Stimulated activated CD4-positive, alpha-beta T cell treated with anti-CD3 and anti-CD28 coated beads, Interleukin-12 subunit alpha, Interleukin-12 subunit beta, amount 100 ng/mL, for 24 hours (primary cell): ENCODE data around the gene SH2D4B.

ENCODE experiments used
- DNase-seq, 2 experiments: peaks; one replicate each; pipeline ENCODE4 v3.0.0-alpha.2; 2020; ENCODE audit warnings: low read depth in 2 of 2

Gene SH2D4B

DNA sequence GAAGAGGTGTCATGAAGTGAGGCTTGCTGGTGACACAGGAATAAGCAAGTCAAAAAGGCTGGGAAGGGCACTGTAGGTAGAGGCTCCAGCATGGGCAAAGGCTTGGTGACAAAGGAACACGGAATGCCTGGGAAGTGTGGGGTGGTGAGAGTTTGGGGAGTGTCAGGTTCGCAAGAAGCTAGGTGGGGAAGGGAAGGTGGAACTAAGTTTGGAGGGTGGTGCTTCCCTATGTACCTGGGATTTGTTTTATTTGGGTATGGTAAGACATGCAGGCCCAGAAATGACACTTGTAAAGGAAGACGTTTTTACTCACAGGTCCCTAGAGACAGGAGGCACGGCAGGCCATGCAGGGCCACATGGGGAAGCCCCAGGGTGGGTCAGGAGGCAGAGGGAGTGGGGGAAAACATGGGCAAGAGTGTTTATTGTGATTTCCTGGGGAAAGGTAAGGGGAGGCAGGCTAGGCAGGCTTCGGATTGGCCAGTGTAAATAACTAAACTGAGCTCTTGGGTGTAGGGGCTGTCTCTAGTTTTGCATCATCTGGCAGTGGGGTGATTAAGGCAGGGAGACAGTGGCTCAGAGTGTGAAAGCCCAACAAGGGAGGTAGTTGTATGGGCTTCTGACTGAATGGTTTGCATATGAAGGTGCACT, 52.1 kb downstream of the SH2D4B start:
- DNase-seq = no peak

DNA sequence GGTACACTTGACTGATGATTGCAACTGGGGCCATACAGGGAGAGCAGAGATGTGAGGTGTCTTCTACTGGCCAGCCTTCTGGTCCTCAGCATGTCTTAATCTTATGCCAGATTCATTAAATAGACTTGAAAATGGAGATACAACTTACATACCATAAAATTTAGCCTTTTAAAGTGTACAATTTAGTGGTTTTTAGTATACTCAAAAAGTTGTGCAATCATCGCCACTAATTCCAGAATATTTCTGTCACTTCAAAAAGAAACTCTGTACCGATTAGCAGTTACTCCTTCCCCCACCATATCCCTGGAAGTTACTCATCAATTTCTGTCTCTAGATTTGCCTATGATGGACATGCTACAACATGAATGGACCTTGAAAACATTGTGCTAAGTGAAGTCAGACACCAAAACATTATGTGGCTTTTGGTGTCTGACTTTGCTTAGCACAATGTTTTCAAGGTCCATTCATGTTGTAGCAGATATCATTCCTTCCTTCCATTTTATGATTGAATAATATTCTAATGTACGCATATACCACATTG, 53.0 kb downstream of the SH2D4B start:
- no peak for DNase-seq

- DNase-seq = peak; percentile 8 to 18
These were observed 58.9 kb downstream of the SH2D4B start for GRCh38 chr10:80596391-80597257.

GRCh38 chr10:80598084-80598798, 60.5 kb downstream of the SH2D4B start:
- no peak for DNase-seq

DNA sequence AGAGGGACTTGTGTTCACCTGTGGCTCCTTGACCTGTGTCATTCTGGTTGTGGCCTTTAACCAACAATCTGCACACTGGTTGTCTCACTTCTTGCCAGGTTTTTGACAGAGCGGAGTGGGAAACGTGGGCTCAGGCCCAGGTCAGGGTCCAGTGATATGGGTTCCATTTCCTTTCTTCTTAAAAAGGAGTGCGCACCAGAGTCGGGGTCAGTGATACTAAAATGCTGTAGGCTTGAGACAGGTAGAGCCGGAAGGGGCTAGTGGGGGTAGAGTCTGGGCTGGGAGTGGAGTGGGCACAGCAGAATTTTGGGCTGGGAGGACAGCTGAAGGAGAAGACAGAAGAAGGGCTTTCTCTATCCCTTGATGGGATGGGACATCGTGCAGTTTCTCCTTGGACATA, 61.2 kb downstream of the SH2D4B start:
- no peak for DNase-seq

DNA sequence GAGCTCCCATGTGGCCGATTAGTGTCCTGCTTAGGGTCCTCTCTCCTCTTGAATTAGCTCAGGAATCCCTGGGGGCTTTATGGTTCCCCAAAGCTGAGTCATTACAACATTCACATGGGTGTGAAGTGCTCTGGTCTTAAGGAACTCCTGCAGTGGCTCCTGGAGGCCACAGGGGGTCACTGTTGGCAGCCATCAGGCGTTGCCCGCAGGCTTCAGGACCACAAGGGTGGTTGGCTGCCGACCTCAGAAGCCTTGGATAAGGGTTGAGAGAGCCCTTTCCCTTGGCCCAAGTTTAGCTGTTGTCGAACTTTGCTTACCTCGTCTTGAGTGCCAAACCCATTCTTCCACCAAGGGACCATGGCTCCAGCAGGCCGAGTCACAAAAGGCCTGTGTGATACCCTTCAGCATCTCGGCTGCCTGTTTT, 61.7 kb downstream of the SH2D4B start:
- DNase-seq = peak in 1 of 2 experiments; percentile 15

DNA sequence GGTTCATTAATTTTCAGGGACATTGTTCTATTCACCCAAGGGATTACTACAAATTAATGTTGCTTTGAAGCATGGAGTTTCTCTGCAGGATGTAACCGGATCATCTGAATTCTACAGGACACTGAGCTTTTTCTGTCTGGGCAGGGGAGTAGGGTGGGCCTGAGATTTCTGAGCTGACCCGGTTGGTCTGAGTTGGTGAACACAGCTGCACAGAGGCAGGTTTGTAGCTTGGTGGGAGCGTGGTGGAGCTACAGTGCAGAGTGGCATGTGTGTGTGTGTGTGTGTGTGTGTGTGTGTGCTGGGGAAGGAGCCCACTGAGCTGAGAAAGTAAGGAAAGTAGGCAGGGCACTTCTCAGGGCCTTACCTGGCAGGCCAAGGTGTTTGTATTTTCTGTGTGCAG, 62.6 kb downstream of the SH2D4B start:
- DNase-seq = no peak

- DNase-seq = no peak
These were observed 65.2 kb downstream of the SH2D4B start for GRCh38 chr10:80602881-80603280.

DNA sequence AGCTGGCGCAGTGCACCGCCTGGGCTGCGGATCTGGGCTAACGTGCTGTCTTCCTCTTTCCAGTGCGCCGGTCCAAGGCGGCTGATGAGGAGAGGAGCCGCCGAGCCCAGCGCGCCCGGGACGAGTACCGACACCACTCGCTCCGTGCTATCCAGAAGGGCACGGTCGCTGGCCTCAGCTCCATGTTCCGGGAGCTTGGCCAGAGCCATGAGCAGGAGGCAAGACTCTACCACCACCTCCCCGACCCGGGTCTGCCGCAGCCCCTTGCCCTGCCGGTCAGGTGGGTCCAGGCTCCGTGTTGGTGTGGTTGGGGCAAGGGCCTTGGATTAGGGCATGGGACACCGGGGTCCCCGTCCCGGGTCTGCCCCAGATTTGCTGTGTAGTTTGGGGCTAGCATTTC, 65.8 kb downstream of the SH2D4B start:
- no peak for DNase-seq

DNA sequence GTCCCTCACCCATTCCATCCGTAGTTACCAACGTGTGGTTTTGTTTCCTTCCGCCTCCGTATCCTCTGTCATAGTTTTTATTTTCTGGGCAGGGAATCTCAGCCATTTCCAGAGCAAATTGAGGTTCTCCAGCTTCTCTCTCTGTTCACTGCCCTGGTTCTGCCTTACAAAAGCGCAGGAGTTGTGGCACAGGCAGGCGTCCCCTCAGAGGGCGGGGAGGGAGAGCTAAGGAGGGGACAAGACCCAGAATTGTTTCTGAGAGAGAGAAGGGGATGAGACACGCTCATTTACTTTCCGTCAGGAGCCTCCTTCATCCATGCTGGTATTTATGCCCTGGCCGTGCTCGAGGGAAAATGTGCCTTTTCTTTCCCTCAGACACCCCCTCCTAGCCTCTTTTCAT, 71.0 kb downstream of the SH2D4B start:
- no peak for DNase-seq

DNA sequence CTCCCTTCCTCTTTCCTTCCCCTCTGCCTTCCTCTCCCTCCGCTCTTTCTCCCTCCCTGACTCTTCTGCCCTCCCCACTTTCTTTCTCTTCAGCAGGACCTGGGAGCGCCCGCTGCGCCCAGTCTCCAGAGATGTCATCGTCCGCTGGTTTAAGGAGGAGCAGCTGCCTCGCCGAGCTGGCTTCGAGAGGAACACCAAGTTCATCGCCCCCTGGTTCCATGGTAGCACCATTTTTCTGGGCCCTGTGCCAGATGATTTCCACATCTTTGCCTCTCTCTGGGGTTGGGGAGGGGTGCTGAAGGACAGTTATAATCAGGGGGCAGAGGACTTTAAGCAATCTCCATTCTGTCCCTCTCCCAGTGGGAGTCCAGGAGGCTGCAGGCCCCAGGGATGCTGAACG, 71.6 kb downstream of the SH2D4B start:
- DNase-seq = no peak

GRCh38 chr10:80611481-80612185, 73.9 kb downstream of the SH2D4B start:
- no peak for DNase-seq

DNA sequence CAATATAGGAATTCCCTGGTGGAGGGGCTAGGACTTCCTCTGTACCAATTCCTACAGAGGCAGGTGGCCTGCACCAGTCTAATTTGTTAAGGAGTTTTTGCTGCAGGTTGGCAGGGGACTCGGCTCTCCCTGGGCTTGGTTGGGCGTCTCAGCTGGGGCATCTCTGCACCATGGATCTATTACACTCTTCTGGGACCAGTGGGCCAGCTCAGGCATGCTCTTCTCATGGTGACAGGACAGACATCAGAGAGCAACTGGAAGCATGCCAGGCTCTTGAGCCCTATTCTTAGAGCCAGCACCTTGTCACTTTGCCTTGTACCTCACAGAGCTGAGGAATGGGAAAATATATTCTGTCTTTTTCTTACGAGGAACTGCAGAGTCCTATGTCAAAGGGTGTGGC, 74.6 kb downstream of the SH2D4B start:
- DNase-seq = no peak

GRCh38 chr10:80613466-80614170, 75.9 kb downstream of the SH2D4B start:
- DNase-seq = no peak

DNA sequence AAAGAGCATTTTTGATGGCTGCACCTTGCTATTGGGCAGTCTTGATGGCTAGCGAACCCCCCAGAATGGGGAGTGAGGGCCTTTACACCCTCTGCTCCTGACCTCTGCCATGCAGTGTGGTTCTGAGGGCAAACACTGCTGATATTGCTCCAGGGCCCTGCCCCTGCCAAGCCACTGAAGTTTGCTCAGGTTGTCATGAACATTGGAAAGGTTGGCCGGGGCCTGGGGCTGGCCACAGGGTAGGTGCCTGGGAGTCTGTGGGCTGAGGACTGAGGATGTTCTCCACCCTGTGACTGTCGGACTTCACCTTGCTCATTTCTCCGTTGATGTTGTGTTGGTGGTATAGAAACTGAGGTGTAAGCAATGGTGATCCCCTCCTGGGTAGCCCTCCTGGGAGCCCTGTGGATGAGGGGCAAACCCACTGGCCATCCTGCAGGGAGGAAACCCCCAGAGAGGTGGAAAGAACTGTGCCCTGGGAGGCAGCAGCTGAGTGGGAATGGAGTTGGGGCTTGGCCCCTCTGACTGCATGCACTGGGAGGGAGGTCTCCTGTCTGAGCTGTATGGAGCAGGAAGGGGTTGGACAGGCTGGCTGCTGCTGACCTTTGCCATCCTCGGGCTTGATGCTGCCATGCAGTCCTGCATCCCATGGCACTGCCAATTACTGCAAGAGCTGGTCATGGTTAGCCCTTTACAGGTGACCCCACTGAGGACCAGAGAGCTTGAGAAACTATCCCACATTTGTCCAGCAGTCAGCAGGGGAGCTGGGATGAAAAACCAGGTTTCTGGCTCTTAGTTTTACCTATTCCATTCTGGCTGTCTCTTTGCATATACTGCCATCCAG, 77.1 kb downstream of the SH2D4B start:
- no peak for DNase-seq

- DNase-seq = no peak
These were observed 80.1 kb downstream of the SH2D4B start for GRCh38 chr10:80617807-80618206.

GRCh38 chr10:80619036-80619435, 81.3 kb downstream of the SH2D4B start:
- DNase-seq = no peak

DNA sequence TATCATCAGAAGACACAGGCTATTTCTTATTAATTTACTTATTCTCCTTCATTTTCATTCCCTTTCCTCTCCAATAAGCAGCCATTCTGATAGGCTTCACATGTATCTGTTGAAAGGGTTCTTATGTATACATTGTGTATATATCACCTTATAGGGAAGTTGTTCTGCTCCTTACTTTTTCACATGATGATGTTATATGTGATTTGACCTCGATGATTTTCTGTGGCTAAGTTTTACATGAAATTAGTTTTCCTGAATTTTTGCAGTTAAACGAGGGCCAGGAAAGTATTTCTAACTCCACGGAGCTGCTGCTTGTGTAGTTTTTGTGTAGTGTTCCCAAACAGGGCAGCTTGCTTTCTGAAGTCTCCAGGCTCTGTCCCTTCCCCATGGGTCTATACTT, 84.5 kb downstream of the SH2D4B start:
- no peak for DNase-seq

DNA sequence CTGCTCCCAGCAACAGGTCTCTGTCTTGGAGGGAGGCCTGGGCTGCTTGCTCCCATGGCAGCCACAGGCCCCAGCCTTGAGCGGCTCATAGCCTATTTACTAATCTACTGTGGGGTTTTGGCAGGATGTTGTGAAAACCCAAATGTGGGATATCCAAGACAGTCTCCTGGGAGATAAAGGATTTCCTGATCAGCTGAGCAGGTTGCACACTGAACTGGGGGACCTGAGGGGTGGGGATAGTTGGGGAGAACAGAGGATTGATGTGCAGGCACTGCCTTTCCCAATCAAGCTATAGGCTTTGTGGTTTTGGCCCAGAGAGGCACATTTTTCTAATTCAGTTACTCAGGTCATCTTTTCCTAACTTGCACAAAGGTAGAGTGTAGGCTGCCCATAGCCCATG, 92.6 kb downstream of the SH2D4B start:
- no peak for DNase-seq

- no peak for DNase-seq
These were observed 95.0 kb downstream of the SH2D4B start for GRCh38 chr10:80632742-80633141.
